ENCODE measurements around the gene GGTA1. TPM values are rescaled to one million over a fixed set of nuclear protein-coding genes. Genes with fewer than 3 reads are reported as not detected.

The GGTA1 gene
- total and polyA plus RNA-seq, 2 donors (not counting 1 experiment from before 2014, with no cell fraction given) = not detected

- H3K36me3 ChIP-seq (ENCODE audit: control insufficient read depth, insufficient read depth, low read length) = no peaks in the 10 kb centered on the region
- no peaks in the 10 kb centered on the region for H3K9me3 ChIP-seq (ENCODE audit: control insufficient read depth, insufficient read depth, low read depth, low read length)
- no peak overlapping the region for H3K27ac ChIP-seq (ENCODE audit: insufficient read depth, low read length)
- no peak overlapping the region for H2AFZ ChIP-seq (ENCODE audit: low read length)
- H3K9ac ChIP-seq (ENCODE audit: insufficient read depth, low read length) = no peak overlapping the region
- H3K4me3 ChIP-seq (replicated peaks in 1 of 4; ENCODE audit: control extremely low read depth in 1 of 4, insufficient read depth in 1 of 4, low read depth in 3 of 4, low read length in 4 of 4) = peak overlapping the region in 2 of 4 experiments; percentile 4 to 54
- H3K4me1 ChIP-seq (ENCODE audit: control insufficient read depth, extremely low read depth, insufficient read depth, low read length) = peaks cover 6% of the 10 kb centered on the region
- H3K27me3 ChIP-seq (ENCODE audit: control insufficient read depth, insufficient read depth, low read length) = peaks cover 13% of the 10 kb centered on the region
- H4K20me1 ChIP-seq (ENCODE audit: control insufficient read depth, extremely low read depth, insufficient read depth, low read length) = no peaks in the 10 kb centered on the region
- H3K79me2 ChIP-seq (ENCODE audit: control insufficient read depth, insufficient read depth, low read length) = no peaks in the 10 kb centered on the region
- peak; percentile 64 to 73 for DNase-seq (ENCODE audit: low read depth in 2 of 2)
- peak overlapping the region; percentile 85 for H3K4me2 ChIP-seq (ENCODE audit: extremely low read depth, insufficient read depth, low read length)
- peak; percentile 72 for TF ChIP-seq CTCF (conservative IDR thresholded peaks at IDR 0.05 in 1 of 2, IDR thresholded peaks at IDR 0.05 in 1 of 2; ENCODE audit: low read depth in 1 of 2, low read length in 2 of 2)
- no peak for TF ChIP-seq EZH2 (IDR thresholded peaks at IDR 0.05; ENCODE audit: low read length, missing control alignments)
Measured at GRCh38 chr9:121498150-121498486, 1.5 kb downstream of the GGTA1 start.

- Histone ChIP-seq H4K20me1 (ENCODE audit: control insufficient read depth, extremely low read depth, insufficient read depth, low read length) (no peaks in the 10 kb centered on the region), H3K9ac (ENCODE audit: insufficient read depth, low read length) (no peak overlapping the region), H2AFZ (ENCODE audit: low read length) (no peak overlapping the region), H3K4me2 (ENCODE audit: extremely low read depth, insufficient read depth, low read length) (no peak overlapping the region), H3K79me2 (ENCODE audit: control insufficient read depth, insufficient read depth, low read length) (no peaks in the 10 kb centered on the region), H3K9me3 (ENCODE audit: control insufficient read depth, insufficient read depth, low read depth, low read length) (no peaks in the 10 kb centered on the region), H3K4me3 (replicated peaks in 1 of 4; ENCODE audit: control extremely low read depth in 1 of 4, insufficient read depth in 1 of 4, low read depth in 3 of 4, low read length in 4 of 4) (no peak overlapping the region), H3K27ac (ENCODE audit: insufficient read depth, low read length) (no peak overlapping the region), H3K27me3 (ENCODE audit: control insufficient read depth, insufficient read depth, low read length) (peaks cover 13% of the 10 kb centered on the region), H3K4me1 (ENCODE audit: control insufficient read depth, extremely low read depth, insufficient read depth, low read length) (peaks cover 6% of the 10 kb centered on the region), H3K36me3 (ENCODE audit: control insufficient read depth, insufficient read depth, low read length) (no peaks in the 10 kb centered on the region)
- no peak for TF ChIP-seq EZH2 (IDR thresholded peaks at IDR 0.05; ENCODE audit: low read length, missing control alignments)
- TF ChIP-seq CTCF (conservative IDR thresholded peaks at IDR 0.05 in 1 of 2, IDR thresholded peaks at IDR 0.05 in 1 of 2; ENCODE audit: low read depth in 1 of 2, low read length in 2 of 2) = no peak
- no peak for DNase-seq (ENCODE audit: low read depth in 2 of 2)
Measured at GRCh38 chr9:121495976-121496375, 3.7 kb downstream of the GGTA1 start.

GRCh38 chr9:121494192-121494591 lies 5.5 kb downstream of the GGTA1 start:
- Histone ChIP-seq H3K27me3 (ENCODE audit: control insufficient read depth, insufficient read depth, low read length) (peaks cover 15% of the 10 kb centered on the region), H3K79me2 (ENCODE audit: control insufficient read depth, insufficient read depth, low read length) (no peaks in the 10 kb centered on the region), H3K36me3 (ENCODE audit: control insufficient read depth, insufficient read depth, low read length) (no peaks in the 10 kb centered on the region), H3K27ac (ENCODE audit: insufficient read depth, low read length) (no peak overlapping the region), H4K20me1 (ENCODE audit: control insufficient read depth, extremely low read depth, insufficient read depth, low read length) (no peaks in the 10 kb centered on the region), H3K9me3 (ENCODE audit: control insufficient read depth, insufficient read depth, low read depth, low read length) (no peaks in the 10 kb centered on the region), H3K4me2 (ENCODE audit: extremely low read depth, insufficient read depth, low read length) (no peak overlapping the region), H3K4me1 (ENCODE audit: control insufficient read depth, extremely low read depth, insufficient read depth, low read length) (peaks cover 5% of the 10 kb centered on the region), H2AFZ (ENCODE audit: low read length) (no peak overlapping the region), H3K4me3 (replicated peaks in 1 of 4; ENCODE audit: control extremely low read depth in 1 of 4, insufficient read depth in 1 of 4, low read depth in 3 of 4, low read length in 4 of 4) (no peak overlapping the region), H3K9ac (ENCODE audit: insufficient read depth, low read length) (no peak overlapping the region)
- no peak for TF ChIP-seq EZH2 (IDR thresholded peaks at IDR 0.05; ENCODE audit: low read length, missing control alignments)
- no peak for TF ChIP-seq CTCF (conservative IDR thresholded peaks at IDR 0.05 in 1 of 2, IDR thresholded peaks at IDR 0.05 in 1 of 2; ENCODE audit: low read depth in 1 of 2, low read length in 2 of 2)
- DNase-seq (ENCODE audit: low read depth in 2 of 2) = no peak

Measured in fibroblast of lung (primary cell).